ENCODE data around the gene PTPRT.

- TF ChIP-seq NFIC (IDR thresholded peaks at IDR 0.05) (no peak), TAF1 (IDR thresholded peaks at IDR 0.05; ENCODE audit: low read depth) (no peak), RAD21 (IDR thresholded peaks at IDR 0.05; ENCODE audit: low read depth) (no peak), EP300 (IDR thresholded peaks at IDR 0.05; ENCODE audit: borderline replicate concordance) (no peak), TEAD4 (IDR thresholded peaks at IDR 0.05) (no peak), REST (IDR thresholded peaks at IDR 0.05; ENCODE audit: low read depth) (no peak), ZBTB7A (IDR thresholded peaks at IDR 0.05; ENCODE audit: low read depth) (no peak)
Observed at GRCh38 chr20:42111349-42111748, 1078.4 kb downstream of the PTPRT start.

Measured in Ishikawa (cell line).